Activated CD4-positive, CD25-positive, alpha-beta regulatory T cell treated with anti-CD3 and anti-CD28 coated beads, Interleukin-2, amount 50 U/mL, for 16 hours (primary cell): ENCODE data around the gene LRRC51.
A peak's percentile ranks its signal among the peaks of the same experiment; 100 is the strongest.

ENCODE experiments used
- DNase-seq: peaks from one replicate; pipeline ENCODE4 v3.0.0-alpha.2; 2020; ENCODE audit warnings: low read depth, low spot score

LRRC51 gene, protein sequence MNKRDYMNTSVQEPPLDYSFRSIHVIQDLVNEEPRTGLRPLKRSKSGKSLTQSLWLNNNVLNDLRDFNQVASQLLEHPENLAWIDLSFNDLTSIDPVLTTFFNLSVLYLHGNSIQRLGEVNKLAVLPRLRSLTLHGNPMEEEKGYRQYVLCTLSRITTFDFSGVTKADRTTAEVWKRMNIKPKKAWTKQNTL

DNA sequence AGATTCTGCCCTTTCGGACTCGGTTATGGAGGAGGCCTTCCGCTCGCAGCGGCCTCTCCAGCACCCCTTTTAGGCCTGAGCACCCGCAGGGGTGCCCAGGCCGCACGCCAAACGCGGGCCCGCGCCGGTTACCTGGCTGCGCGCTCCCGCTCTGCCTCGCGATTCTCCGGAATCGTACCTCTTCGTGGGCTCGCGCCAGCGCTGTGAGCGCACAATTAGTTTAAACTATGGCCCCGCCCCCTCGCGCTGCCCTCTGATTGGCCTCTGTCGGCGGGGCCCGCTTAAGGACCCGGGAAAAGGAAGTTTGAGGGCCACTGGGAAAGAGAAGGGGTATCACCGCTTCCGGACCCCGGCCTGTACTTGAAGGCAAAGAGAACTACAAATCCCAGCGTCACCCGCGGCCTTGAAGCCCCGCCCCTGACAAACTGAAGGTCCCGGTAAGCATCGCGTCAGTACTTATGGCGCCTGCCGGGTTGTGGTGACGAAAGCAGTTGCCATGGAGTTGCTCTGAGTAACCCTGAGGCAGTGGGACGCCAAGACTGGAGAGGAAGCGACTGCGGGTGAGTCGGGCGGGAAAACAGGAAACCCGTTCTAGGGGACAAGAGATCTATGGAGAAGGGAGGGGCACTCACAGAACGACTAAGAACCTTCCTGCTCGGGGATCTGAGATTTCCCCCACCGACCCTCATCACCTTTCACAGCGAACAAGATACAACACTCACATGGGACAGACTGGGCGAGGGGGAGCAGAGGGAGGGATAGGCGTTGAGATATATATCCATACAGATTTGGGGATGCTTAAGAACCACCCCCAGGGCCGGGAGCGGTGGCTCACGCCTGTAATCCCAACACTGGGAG is at the start of gene LRRC51, which contains the start of gene NUMA1:
TSS of gene LRRC51 (plus strand) at position 525 of the 858 bp plus-strand sequence. CDS start 8,234 bp downstream, outside the sequence.
TSS of gene NUMA1 (minus strand) at position 217 of the 858 bp plus-strand sequence. CDS start 44,599 bp downstream, outside the sequence.
- peak; percentile 99 for DNase-seq

DNA sequence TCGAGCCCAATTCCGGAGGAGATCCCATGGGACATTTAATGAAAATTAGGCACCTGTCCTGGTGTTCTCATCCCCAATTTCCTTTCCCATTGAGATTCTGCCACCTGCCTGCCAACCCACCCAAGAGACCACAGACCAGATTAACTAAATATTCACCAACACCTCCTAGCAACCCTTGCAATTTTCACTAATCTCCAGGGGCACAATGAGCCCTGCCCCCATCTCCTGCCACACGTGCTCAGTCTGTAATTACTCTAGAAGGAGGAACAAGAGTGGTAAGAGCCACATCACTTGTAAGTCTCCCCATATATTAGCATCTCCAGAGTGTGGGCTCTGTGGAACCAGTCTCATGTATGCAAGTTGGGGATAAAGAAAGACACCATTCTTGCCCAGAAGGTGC is 44.0 kb upstream of the LRRC51 start:
- DNase-seq: no peak

DNA sequence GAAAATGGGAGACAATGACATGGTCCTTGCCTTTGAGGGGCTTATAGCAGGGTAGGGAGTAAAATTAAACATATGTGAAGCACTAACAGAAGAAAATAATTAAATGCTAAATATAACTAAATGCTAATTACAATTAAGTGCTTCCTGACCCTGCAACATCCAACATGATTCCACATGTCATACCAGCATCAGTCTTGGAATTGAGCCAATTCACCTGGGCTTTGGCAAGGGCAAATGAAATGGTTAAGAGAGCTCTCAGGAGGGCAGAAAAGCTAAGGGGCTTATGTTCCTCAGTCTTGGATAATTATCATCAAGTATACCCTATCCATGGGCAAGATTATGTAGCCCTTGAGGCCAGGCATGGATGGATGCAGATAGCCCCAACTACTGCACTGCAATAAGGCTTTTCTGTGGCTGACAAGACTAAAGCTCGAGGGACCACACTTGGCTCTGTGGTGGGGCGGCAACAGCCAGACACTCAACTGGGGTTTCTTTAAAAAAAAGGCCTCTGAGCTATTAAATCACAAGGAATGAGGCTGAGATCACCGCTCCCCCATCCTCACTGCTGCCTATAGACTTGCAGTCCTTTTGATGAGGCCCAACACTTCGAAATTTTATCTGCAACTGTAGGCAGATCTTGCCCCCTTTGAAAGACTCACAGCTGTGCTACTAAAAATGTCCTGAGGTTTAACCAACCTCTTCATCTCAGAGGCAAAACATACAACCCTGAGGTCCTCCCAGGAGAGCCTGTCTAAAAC is 42.9 kb upstream of the LRRC51 start:
- no peak for DNase-seq

DNA sequence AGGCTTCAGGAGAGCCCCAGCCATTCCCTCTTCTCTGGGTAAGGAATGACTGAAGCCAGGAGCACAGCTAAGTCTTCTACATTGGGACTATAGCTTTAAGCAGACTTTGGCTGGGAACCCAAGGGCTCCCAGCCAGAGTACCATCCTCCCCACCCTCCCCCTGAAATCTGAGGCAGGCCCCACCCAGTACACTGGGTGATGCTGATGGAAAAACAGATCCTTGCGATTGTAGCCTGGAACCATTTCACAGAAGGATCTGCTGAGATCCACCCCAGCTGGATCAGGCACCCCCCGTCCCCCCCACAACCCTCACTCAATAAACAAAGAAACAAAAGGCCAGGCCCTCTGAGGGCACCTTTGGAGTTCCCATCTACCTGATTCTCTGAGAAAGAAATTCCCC is 42.2 kb upstream of the LRRC51 start:
- DNase-seq: no peak

DNA sequence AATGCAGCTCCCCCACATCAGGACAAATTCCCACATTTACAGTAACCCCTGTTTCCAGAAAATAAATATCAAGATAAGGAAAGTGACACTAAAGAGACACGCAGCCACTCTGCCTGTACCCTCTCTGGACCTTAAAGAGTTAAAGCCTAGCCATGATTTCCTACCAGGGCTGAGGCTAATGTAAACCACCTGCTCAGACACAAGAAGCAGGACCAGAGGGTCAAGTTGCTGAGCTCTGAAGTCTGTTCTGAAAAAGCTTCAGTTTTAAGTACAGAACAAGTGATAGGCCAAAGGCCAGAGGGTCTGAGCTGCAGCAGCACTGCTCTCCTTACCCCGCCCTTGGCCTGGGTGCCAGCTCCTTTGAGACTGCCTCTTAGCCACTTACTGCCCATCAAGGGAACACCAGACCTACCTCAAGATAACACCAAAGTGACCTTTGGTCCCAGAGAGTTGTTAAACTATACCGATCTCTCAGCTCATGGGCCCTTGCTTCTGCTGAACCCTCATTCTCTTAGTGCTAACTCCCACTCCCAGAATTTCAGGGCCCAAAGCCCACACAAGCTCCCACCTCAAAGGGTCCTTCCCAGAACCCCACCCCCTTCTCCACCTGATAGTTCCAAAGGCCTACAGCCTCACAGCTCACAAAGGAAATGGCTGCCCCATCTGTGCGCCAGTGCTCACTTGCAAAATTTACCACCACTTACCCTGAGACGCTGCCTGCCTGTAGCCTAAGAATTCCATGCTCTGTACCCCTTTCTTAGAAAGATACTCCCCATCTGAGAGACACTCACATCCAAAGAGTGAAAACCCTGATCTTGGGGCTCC is 41.4 kb upstream of the LRRC51 start:
- DNase-seq: no peak

DNA sequence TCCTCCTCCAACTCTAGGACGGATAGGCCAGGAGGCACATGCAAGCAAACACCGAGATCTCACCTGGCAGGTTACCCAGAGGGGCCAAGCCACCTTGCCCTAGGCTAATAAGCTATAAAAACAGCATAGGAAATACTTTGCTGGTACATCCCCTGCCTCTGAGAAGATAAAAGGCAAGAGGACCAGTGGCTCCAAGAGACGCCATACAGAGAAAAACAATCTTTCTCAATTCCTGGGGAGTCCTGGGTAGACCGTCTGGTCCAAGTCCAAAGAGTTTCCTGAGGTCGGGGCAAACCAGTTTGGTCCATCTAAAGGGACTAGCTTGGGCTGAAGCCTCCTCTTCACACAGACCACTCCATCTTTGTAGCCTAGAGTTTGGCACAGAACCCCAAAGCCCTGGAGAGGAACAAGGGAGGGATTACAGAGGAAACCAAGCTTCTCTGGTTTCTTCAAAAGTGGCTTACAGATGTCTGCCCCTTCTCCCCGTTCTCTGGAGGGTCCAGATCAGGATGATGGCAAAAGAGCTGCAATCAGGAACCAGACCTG is 40.7 kb upstream of the LRRC51 start:
- DNase-seq: no peak

DNA sequence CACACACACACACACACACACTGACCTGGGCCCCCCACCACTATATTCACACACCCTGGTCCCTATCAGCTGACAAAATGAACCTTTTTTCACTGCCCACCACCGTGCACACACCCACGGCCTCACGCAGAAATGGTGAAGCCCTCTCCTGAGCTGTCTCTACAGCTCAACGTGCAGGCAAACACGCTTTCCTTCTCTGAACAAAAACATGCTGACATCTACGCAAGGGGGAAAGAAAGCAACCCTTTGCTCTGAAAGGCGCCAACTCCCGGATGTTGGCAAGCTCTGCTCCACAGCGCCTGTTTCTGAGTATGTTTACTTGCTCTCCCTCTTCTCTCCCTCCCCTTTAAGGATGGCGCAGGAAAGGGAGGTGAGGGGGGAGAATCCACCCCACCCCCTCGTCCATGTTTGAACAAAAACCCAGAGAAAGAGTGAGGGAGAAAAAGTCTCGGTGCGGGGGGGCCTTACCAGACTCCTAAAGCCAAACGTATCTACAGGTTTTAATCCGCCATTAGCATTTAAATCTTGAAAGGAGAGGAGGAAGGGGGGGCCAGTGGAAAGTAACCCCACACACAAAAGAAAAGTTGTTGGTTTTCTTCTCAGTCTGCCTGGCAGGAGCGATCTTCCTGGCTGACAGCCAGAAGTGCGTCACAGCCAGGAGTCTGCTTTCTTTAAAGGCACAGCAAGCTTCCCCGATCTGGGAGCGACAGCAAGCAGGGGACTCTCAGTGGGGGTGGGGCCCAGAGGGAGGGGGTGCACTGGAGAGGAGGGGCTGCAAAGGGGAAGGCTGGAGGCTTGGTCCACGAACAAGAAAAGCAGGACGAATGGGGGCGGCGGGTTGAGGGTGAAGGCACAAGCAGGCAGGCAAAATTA is 39.9 kb upstream of the LRRC51 start:
- DNase-seq: peak; percentile 41

DNA sequence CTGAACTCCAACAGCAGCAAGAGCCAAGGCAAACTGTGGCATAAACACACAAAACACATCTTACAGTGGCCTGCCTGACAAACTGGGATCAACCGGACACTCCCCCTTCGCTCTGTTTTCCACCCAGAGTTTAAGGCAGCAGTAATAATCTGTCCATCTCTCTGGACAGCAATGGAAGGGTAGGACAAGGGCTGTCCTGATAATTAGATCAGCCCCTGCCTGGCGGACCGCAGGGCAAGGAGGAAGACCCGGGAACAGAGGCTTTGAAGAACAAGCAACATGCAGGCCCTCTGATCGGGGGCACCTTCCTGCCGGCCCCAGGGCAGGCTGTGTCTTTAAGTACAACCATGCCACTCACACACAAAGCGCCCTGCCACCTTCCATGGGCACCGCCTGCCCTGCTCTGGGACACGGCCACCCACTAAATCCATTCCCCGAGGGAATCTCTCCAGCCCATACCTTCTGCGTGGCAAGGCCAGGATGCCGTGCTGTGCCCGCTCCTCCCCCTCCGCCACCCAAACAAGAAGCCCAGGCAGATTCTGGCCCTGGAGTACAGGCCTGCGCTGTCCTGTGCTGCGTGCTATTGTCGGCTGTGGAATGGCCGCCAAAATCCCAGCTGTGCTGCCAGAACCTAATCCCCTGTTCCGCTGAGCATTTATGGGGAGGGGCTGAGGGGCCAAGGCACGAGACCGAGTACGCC is 39.1 kb upstream of the LRRC51 start:
- no peak for DNase-seq

DNA sequence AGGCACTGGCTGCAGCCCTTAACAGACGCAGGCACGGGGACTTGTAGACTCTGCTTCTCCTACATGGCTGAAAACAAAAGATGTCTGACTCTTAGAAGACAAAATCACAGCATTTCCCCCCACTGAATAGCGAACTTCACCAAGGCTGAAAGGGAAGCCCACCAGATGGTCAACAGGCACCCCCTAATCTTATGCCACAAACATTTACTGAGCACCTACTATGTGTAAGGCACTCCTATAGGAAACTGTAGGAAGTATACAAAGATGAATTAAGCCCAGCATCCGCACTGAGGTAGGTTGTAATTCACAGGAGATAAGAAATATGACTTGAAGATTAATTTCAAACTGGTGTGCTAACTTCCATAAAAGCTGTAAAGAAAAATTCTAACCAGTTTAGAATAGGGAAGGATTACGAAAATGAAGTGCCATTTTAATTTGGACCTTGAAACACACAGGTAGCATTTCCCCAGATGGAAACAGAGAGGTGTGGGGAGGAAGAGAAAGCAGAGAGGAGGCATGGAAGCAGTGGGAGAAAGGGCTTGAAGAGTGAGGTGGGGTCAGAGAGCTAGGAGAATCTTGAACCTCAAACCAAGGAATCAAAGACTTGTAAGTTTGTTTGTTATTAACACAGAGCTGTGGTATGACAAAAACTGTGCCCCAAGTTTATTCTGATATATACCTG is 38.4 kb upstream of the LRRC51 start:
- no peak for DNase-seq

DNA sequence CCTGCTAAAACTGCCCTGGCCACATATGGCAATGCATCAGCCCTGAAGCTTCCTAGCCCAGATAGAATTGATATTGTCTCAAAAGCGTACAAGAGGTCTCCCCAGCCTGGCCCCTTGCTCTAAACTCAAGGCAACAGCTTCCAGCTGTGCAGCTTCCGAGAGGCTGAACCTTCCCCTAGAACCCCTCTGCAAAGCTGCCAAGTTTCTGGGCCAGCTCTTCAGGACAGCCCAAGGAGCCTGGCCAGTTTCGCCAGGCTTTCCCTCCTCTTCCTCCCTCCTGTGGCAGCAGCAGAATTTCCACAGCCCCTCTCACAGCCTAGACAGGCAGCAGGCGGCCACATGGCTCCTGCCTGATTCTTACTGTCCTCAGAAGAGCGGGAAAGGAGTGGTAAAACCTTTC is 34.8 kb upstream of the LRRC51 start:
- no peak for DNase-seq

DNA sequence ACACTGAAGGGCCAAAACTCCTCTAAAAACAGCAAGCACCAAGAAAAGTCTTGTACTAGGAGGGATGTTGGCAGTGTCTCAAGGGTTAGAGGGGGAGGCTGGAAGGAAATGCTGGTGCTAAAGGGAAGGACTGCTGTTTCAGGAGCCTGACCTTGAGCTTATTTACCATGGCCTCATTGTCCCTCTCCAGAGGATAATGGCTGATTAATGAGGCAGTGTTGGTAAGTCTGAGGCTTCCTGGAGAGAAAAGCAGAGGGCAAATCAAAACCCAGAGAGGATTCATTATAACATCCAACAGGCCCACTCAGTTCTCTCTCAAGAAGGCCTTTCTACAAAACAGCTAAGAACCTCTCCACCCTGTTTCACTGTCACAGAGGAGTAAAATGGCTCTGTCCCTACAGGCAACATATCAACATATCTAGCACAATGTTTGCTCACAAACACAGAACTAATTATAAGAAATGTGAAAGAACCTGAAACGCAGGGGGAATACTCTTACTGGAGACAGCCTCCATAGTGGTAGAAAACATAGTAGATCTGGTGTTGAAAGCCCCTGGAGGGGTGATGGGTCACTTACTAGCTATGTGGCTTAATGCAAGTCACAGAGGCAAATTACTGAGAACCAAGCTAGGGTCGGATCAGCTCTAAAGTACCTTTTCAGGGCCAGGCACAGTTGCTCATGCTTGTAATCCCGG is 31.7 kb upstream of the LRRC51 start:
- no peak for DNase-seq

DNA sequence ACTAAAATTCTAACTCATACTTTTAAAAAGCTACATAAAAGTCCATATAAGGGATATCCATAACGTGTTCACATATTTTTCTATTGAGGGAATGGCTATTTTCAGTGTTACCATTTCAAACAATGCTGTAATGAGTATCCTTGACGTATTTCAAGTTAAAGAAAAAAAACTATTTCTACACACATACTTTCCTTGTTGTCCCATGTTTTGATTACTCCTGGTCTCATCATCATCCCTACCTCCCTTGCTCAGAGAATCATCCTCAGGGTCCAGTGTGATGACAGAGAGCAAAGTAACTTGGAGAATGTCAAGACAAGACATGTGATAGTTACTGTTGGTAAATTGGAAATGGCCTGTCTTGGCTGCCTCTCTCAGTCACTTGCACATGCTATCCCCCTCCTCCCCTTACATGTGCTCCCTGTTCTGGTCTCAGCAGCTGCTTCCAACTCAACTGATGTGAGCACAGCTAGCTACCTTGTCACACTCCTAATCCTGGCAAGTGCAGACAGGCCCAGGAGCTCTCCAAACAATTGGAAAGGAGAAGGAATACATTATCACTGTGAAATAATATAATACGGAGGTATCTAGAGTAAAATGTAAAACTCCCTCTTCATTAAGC is 22.1 kb upstream of the LRRC51 start:
- DNase-seq: no peak

DNA sequence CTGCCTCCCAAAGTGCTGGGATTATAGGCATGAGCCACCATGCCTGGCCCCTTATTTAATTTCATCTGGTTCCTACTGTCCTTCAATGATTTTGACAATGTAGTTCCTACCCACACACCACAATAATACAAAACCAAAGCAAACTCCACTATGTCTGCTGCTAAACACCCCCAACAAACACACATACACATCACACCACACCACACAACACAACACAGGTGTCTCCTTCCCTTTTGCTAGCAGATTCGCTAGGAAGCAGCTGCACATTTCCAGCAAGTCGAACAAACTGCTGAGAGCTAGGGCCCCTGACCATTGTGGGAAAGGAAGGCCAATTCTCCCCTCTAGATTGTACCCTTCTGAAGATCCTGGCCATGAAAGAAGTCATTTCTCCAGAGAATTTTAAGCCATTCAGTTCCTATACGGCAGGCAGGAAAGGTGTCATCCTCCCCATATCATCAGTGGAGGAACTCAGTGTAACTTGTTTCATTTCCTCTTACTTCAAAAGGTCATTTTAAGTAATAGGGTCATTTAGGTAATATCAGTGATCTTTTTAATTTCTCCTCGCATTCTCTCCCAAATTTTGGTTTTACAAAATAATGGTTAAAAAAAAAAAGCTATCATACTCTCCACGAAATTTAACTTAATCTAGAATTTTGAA is 18.8 kb upstream of the LRRC51 start:
- DNase-seq: no peak

DNA sequence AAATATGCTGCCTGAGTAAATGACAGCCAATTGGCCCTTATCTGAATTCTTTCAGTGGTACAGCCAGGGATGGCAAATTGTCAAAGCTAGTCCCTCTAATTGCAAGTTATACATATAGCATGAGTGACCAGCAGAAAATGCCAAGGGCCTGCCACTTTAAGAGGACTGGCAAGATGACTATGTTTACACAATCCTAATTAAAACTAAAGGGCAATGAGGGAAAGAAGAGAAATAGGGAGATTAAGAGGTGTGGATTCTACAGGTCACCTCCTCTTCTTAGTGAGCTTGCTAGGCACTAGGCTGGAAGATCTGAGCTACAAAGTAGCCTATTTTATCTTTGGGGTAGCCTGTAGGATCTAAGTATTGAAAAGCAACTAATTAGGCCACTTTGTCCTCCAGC is 13.8 kb upstream of the LRRC51 start:
- DNase-seq: no peak

DNA sequence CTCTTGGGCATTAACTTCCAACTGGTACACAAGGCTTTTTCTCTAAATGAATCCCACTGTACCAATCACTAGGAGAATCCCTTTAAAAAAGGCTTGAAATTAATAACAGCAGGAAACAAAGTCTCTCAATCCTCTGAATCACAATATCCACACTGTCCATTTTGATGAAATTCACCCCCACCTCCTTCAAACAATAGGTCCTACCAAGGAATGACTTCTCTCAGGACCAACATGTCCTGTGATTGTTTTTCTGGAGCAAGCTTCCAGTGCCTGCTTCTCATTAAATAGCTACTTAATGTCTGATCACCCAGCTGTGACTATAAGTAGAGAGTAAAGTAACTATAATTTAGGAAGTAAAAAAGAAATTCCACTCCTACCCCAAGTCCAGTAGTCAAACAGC is 13.4 kb upstream of the LRRC51 start:
- no peak for DNase-seq

DNA sequence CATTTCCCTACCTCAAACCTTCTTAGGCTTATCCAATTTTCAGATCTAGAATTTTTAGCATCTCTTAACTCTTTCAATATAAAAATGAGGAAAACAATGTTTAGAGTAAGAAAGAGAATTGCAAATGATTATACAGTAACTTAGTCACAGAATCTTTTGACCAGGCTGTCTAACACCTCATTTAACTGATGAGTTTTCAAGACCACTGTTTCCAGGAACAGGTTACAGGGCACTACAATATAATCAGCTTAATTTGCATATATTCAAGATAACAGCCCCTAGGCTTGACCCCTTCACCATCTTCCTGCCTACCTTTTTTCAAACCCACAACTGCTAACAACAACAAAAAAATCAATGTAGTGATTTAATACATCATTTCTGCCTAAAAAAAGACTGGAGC is 13.0 kb upstream of the LRRC51 start:
- DNase-seq: no peak

DNA sequence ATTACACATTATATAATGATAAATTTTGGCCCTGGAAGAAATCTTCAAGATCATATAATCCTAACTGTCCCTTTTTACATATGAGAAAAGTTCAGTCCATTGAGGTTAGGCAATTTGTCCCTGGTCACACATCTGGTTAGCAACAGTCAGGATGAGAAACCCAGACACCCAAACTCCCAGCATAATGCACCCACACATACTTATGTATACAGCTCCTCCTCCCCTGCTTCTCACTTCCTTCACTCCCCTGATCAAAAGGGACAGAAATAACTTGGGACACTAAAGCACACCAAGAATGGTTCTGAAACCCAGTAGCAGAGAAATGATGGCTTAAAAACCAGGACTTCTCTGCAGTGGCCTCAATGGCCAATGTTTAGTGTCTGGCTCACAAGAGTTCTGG is 11.4 kb upstream of the LRRC51 start:
- DNase-seq: no peak
